Right atrium auricular region (tissue), 2 donors: ENCODE measurements around the gene C6orf89. TPM values are rescaled to one million over a fixed set of nuclear protein-coding genes. Genes with fewer than 3 reads are reported as not detected.

Experiments
- DNase-seq: peaks from one replicate; pipeline ENCODE4 v3.0.0-alpha.2; 2019; ENCODE audit warnings: low spot score
- H3K27ac ChIP-seq, 2 donors: fragments of 200-600 bp; sonication (generic); 1 replicate in 1 of 2; 2 replicates in 1 of 2; pipeline ENCODE4 v1.5.1; 2016 to 2019
- H3K27me3 ChIP-seq, 2 donors: fragments of 200-600 bp; sonication (generic); one replicate each; pipeline versions ENCODE4 v1.5.1 to v1.6.0; 2017 to 2019
- H3K36me3 ChIP-seq: fragments of 200-600 bp; sonication (generic); one replicate; pipeline ENCODE4 v1.5.1; 2016
- H3K4me1 ChIP-seq, 2 donors: fragments of 200-600 bp; sonication (generic); one replicate each; pipeline versions ENCODE4 v1.5.1 to v1.6.0; 2017 to 2019
- H3K4me3 ChIP-seq, 2 donors: fragments of 200-600 bp; sonication (generic); 1 replicate in 1 of 2; 2 replicates in 1 of 2; pipeline ENCODE4 v1.5.1; 2017 to 2019; ENCODE audit warnings: mild to moderate bottlenecking in 1 of 2, moderate library complexity in 1 of 2
- H3K9me3 ChIP-seq, 2 donors: fragments of 200-600 bp; sonication (generic); one replicate each; pipeline ENCODE4 v1.5.1; 2019
- CTCF ChIP-seq, 2 donors: fragments of 200-600 bp; sonication (generic); IDR thresholded peaks; one replicate each; pipeline ENCODE4 v1.5.1; 2019; ENCODE audit warnings: antibody characterized with exemption in 2 of 2
- total RNA-seq, 2 donors: library from RNA; depleted of rRNA; stranded (reverse); fragments of >200 nt; gene quantifications; one replicate each; pipeline ENCODE4 v1.1.0, GENCODE V29; 2016

C6orf89 gene
- total RNA-seq, 2 donors from 2014 or later: 55.0 to 59.5 TPM

- Histone ChIP-seq H3K27ac (peak overlapping the region; percentile 77 to 95), H3K4me3 (no peak overlapping the region), H3K36me3 (no peaks in the 10 kb centered on the region), H3K4me1 (peaks cover 0 to 42% of the 10 kb centered on the region in 2 donors), H3K27me3 (no peaks in the 10 kb centered on the region), H3K9me3 (no peaks in the 10 kb centered on the region)
- TF ChIP-seq CTCF (IDR thresholded peaks at IDR 0.05): no peak
- no peak for DNase-seq
Measured at GRCh38 chr6:36862848-36863382, 22.8 kb upstream of the C6orf89 start.

- Histone ChIP-seq H3K4me1 (peaks cover 0 to 52% of the 10 kb centered on the region in 2 donors), H3K27me3 (no peaks in the 10 kb centered on the region), H3K4me3 (no peak overlapping the region), H3K27ac (peak overlapping the region; percentile 77 to 95), H3K36me3 (no peaks in the 10 kb centered on the region), H3K9me3 (no peaks in the 10 kb centered on the region)
- no peak for DNase-seq
- no peak for TF ChIP-seq CTCF (IDR thresholded peaks at IDR 0.05)
Measured at GRCh38 chr6:36863670-36864540, 21.8 kb upstream of the C6orf89 start.

- no peaks in the 10 kb centered on the region for H3K36me3 ChIP-seq
- no peak for DNase-seq
- H3K27ac ChIP-seq: peak overlapping the region; percentile 77 to 95
- no peaks in the 10 kb centered on the region for H3K27me3 ChIP-seq
- H3K9me3 ChIP-seq: no peaks in the 10 kb centered on the region
- H3K4me1 ChIP-seq: peaks cover 0 to 56% of the 10 kb centered on the region in 2 donors
- TF ChIP-seq CTCF (IDR thresholded peaks at IDR 0.05): no peak
- no peak overlapping the region for H3K4me3 ChIP-seq
Measured at GRCh38 chr6:36865835-36866234, 19.9 kb upstream of the C6orf89 start.

GRCh38 chr6:36867471-36868224 lies 18.1 kb upstream of the C6orf89 start:
- no peak for TF ChIP-seq CTCF (IDR thresholded peaks at IDR 0.05)
- Histone ChIP-seq H3K4me1 (peaks cover 0 to 60% of the 10 kb centered on the region in 2 donors), H3K9me3 (no peaks in the 10 kb centered on the region), H3K36me3 (no peaks in the 10 kb centered on the region), H3K4me3 (no peak overlapping the region), H3K27me3 (no peaks in the 10 kb centered on the region), H3K27ac (peak overlapping the region; percentile 77 to 95)
- DNase-seq: no peak

- H3K4me1 ChIP-seq: peaks cover 0 to 50% of the 10 kb centered on the region in 2 donors
- H3K27me3 ChIP-seq: no peaks in the 10 kb centered on the region
- TF ChIP-seq CTCF (IDR thresholded peaks at IDR 0.05): no peak
- H3K4me3 ChIP-seq: no peak overlapping the region
- H3K36me3 ChIP-seq: no peaks in the 10 kb centered on the region
- no peaks in the 10 kb centered on the region for H3K9me3 ChIP-seq
- peak overlapping the region; percentile 53 to 58 for H3K27ac ChIP-seq
- DNase-seq: no peak
Measured at GRCh38 chr6:36871686-36872085, 14.1 kb upstream of the C6orf89 start.
